ENCODE results near the gene HOXD8.
A peak's percentile ranks its signal among the peaks of the same experiment; 100 is the strongest.

The HOXD8 gene

DNA sequence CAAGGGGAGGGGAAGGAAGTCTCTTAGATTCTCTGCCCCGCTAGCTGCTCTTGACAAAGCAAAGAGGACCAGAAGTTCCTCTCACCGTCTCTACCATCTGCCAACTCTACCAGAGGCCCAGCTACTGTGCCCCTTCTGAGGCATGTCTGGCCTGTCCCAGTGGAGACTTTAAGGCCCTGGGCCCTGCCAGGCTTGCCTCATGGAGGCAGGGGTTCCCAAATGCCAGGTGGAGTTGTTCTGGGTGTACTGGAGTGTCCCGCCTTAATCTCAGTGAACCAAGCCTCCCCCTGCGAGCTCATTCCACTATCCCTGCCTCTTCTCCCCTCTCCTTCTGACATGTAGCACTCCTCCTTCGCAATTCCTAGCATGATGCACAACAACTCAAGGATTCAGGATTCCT lies 27.7 kb upstream of the HOXD8 start:
- DNase-seq (ENCODE audit: low read depth, low spot score), result no peak
- POLR2A ChIA-PET, result no interaction called here
- no peak overlapping the region for H3K4me3 ChIP-seq (ENCODE audit: low read depth, low read length)
- TF ChIP-seq, protein P1, sequence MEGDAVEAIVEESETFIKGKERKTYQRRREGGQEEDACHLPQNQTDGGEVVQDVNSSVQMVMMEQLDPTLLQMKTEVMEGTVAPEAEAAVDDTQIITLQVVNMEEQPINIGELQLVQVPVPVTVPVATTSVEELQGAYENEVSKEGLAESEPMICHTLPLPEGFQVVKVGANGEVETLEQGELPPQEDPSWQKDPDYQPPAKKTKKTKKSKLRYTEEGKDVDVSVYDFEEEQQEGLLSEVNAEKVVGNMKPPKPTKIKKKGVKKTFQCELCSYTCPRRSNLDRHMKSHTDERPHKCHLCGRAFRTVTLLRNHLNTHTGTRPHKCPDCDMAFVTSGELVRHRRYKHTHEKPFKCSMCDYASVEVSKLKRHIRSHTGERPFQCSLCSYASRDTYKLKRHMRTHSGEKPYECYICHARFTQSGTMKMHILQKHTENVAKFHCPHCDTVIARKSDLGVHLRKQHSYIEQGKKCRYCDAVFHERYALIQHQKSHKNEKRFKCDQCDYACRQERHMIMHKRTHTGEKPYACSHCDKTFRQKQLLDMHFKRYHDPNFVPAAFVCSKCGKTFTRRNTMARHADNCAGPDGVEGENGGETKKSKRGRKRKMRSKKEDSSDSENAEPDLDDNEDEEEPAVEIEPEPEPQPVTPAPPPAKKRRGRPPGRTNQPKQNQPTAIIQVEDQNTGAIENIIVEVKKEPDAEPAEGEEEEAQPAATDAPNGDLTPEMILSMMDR (IDR thresholded peaks at IDR 0.05; ENCODE audit: insufficient read depth, low read length, missing control alignments), result no peak
- CTCF ChIA-PET, result interaction anchor here (1.0 to 2.3 kb wide), 3 partner anchors 9 to 412 kb away, joined by 4 to 22 read pairs (median 6); no protein-coding TSS in a partner anchor

DNA sequence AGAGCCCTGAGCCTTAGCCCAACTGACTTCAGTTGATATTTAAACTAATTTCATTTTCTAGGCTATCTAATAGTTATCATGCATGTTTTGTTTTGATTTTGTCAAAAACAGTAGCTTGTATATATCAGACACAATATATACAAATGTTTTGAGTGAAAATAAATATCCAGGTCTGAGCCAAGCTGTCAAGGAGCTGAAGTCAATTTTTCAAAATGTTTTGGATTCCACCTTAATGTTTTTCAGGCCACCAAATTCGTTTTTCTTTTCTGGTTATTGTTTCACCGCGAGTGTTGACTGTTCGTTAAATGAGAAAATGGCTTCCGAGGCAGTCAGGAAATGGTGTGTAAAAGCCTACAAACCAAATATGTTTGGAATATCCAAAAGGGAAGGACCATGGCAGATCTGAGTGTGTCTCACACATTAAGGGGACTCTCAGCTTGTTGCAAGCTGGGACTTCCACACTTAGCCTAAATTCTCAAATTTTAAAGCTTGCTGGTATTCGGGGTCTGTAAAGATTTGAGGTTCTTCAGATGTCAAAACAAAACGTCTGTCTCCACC lies 27.1 kb upstream of the HOXD8 start:
- POLR2A ChIA-PET, result no interaction called here

DNA sequence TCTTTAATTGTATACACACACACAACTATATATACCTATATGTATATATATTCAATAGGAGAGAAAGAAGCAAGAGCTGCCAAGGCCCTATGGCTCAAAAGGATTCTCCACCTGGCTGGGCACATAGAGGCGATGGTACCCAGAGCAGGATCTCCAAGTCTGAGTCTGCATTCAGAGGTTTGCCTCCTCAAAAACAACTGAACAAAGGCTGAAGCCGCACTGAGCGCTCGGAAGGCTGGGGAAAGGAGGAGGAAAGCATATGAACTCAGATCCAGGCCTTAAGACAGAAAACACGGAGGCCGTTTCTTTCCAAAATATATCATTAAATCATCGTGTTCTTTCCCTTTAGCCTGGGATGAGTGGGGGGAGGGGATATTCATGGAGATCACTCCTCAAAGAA lies 26.3 kb upstream of the HOXD8 start:
- POLR2A ChIA-PET, result no interaction called here
- CTCF ChIA-PET, result interaction anchor here (0.9 to 2.3 kb wide), 6 partner anchors 8 to 1045 kb away, joined by 3 to 22 read pairs (median 6); no protein-coding TSS in a partner anchor
- TF ChIP-seq, protein P1 (IDR thresholded peaks at IDR 0.05; ENCODE audit: insufficient read depth, low read length, missing control alignments), result no peak
- H3K4me3 ChIP-seq (ENCODE audit: low read depth, low read length), result no peak overlapping the region
- DNase-seq (ENCODE audit: low read depth, low spot score), result no peak

More for the DNA sequence above, 27.1 kb upstream of the HOXD8 start:
- H3K4me3 ChIP-seq (ENCODE audit: low read depth, low read length), result no peak overlapping the region
- TF ChIP-seq, protein P1 (IDR thresholded peaks at IDR 0.05; ENCODE audit: insufficient read depth, low read length, missing control alignments), result no peak
- CTCF ChIA-PET, result interaction anchor here (0.9 to 2.3 kb wide), 7 partner anchors 8 to 1046 kb away, joined by 3 to 22 read pairs (median 5); no protein-coding TSS in a partner anchor
- DNase-seq (ENCODE audit: low read depth, low spot score), result no peak

DNA sequence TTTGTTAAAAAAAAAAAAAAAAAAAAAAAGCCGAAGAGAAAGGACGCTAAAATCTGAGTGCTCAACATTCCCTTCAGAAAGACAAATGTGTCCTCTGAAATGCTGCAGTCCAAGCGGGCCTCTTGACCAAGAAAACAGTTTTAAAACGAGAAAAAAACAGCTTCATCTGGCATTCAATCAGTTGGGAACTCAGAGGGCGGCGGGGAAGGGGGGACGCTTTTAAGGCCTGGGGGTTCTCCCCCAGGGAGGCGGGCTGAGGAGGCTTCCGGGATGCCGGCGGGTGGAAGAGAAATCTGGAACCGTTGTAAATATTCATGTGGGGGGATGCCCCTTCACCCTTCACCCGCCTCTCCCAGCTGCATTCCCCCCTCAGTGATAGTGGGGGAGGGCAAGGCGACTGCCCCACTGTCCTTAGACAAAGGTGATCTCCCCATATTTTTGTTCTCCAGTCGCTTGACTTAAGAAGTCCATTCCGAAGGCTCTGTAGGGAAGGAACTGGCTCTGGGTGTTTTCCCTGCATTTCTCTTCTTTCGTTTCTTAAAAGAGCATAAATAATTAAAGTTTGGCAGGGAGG lies 25.7 kb upstream of the HOXD8 start:
- TF ChIP-seq, protein P1 (IDR thresholded peaks at IDR 0.05; ENCODE audit: insufficient read depth, low read length, missing control alignments), result no peak
- POLR2A ChIA-PET, result no interaction called here
- DNase-seq (ENCODE audit: low read depth, low spot score), result no peak
- CTCF ChIA-PET, result interaction anchor here (1.0 to 2.3 kb wide), 9 partner anchors 9 to 1406 kb away, joined by 3 to 8 read pairs (median 4); partner anchors contain the start of gene HOXD10
- no peak overlapping the region for H3K4me3 ChIP-seq (ENCODE audit: low read depth, low read length)

DNA sequence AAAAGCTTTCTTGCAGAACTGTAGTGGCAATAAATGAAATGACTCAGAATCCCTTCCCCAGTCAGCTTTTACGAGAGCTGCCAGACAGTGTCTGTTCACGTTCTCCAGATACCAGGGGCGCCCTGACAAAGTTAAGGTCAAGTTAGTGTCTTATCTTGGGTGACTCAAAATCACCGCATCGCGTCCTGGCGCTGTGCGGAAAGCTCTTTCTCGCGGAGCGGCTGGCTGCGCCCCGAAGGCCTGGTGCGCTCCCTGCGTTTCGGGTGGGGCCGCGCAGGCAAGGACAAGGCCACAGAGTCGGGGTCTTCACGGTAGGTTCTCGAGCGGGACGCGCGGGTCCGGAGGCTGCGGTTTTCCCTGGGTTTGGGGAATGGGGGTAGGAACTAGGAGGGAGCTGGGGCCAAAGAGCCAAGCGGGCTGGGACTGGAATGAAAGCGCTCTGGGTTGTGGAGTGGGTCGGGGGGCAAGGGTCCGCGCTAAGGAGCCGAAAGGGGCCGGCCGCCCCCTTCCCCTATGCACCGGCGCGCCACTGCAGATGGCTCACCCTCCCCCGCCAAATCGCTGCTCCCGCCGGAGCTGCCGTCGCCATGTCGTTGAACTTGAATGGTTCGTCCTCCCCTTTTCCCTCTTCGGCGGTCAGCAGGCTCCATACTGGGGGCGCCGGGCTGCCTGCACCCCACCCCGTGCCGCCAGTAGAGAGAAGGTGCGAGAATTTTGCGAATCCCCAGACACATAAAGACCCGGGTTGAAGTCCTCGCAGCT lies 25.0 kb upstream of the HOXD8 start:
- ChIA-PET CTCF (interaction anchor here (0.6 to 2.3 kb wide), 11 partner anchors 9 to 1407 kb away, joined by 3 to 8 read pairs (median 3); partner anchors contain the start of gene HOXD10), POLR2A (no interaction called here)
- DNase-seq (ENCODE audit: low read depth, low spot score), result no peak
- H3K4me3 ChIP-seq (ENCODE audit: low read depth, low read length), result peak overlapping the region; percentile 3; the same call in 1 of the 2 replicates
- TF ChIP-seq, protein P1 (IDR thresholded peaks at IDR 0.05; ENCODE audit: insufficient read depth, low read length, missing control alignments), result no peak

All from AG04449 (cell line).